K562 (cell line): ENCODE data around the gene C1orf174. TPM values are rescaled to one million over a fixed set of nuclear protein-coding genes. Genes with fewer than 3 reads are reported as not detected.

Experiments used
- ATAC-seq: fragments of 200-7000 bp; cut with Tn5 transposase; 3 replicates; pipeline ENCODE4 v1.9.1; 2020; ENCODE audit warnings: moderate library complexity
- BruUV-seq: library from RNA; stranded (reverse); fragments of 400-500 nt; replicated peaks from 2 replicates; lab custom pipeline; 2021; lab: Mats Ljungman, UMichigan
- CTCF ChIA-PET: fragments of 300-600 bp; formaldehyde crosslinking; extraction: SDS; loops from one replicate; lab custom pipeline; 2021; ENCODE audit warnings: low intra/inter-chr PET ratio; lab: Yijun Ruan, JAX
- POLR2A ChIA-PET: fragments of 300-600, 350-650 bp; sonication (Branson Sonifier 250); formaldehyde crosslinking; extraction: SDS; loops from one replicate; lab custom pipeline; 2021; ENCODE audit warnings: antibody characterized with exemption, inconsistent platforms; lab: Yijun Ruan, JAX
- DNase-seq, 4 experiments: peaks; one replicate each; pipeline versions ENCODE4 v3.0.0 to v3.0.0-alpha.2; 2011 to 2018; ENCODE audit warnings: low spot score in 3 of 4, mixed read lengths in 3 of 4; ENCODE audit errors: extremely low read depth in 1 of 4
- FAIRE-seq: peaks from 2 replicates; lab custom pipeline; 2011; peaks lifted over from hg19 to GRCh38; lab: Jason Lieb, UNC
- H2AFZ ChIP-seq: 2 replicates; pipeline ENCODE4 v1.6.0; 2011; ENCODE audit warnings: low read depth, low read length, control low read depth, inconsistent platforms
- H3K27ac ChIP-seq: fragments of 200-600 bp; 3 replicates; pipeline ENCODE4 v1.8.0; 2011; ENCODE audit warnings: low read depth, mild to moderate bottlenecking, control low read depth, inconsistent platforms, low read length, moderate library complexity, mixed read lengths; ENCODE audit errors: extremely low read depth
- H3K27me3 ChIP-seq, 2 experiments: fragments of 300-600 bp in 1 of 2; 2 replicates in 1 of 2; 3 replicates in 1 of 2; pipeline versions ENCODE4 v1.6.0 to v1.8.0; 2011; ENCODE audit warnings: inconsistent platforms in 2 of 2, low read length in 2 of 2, mild to moderate bottlenecking in 1 of 2, mixed read lengths in 1 of 2, moderate library complexity in 1 of 2; ENCODE audit not compliant: control insufficient read depth in 2 of 2, insufficient read depth in 2 of 2
- H3K36me3 ChIP-seq: fragments of 300-600 bp; 3 replicates; pipeline ENCODE4 v1.8.0; 2011; ENCODE audit warnings: mild to moderate bottlenecking, low read length, inconsistent platforms; ENCODE audit not compliant: control insufficient read depth, insufficient read depth
- H3K4me1 ChIP-seq, 2 experiments: fragments of 200-600 bp in 1 of 2; replicated peaks in 1 of 2; 2 replicates in 1 of 2; 3 replicates in 1 of 2; pipeline versions ENCODE4 v1.5.1 to v1.8.0; 2011; ENCODE audit warnings: inconsistent platforms in 2 of 2, low read length in 2 of 2, mild to moderate bottlenecking in 1 of 2, mixed read lengths in 1 of 2, moderate library complexity in 1 of 2; ENCODE audit not compliant: control insufficient read depth in 2 of 2, insufficient read depth in 2 of 2
- H3K4me2 ChIP-seq: 2 replicates; pipeline ENCODE4 v1.6.1; 2011; ENCODE audit warnings: low read length, control low read depth, inconsistent platforms, mixed read lengths; ENCODE audit not compliant: insufficient read depth
- H3K4me3 ChIP-seq: fragments of 200-600 bp; sonication (generic), shearing (Covaris generic); 2 replicates; pipeline ENCODE4 v1.5.1; 2016; ENCODE audit warnings: control low read depth, inconsistent platforms
- H3K79me2 ChIP-seq: fragments of 200-600 bp; 3 replicates; pipeline ENCODE4 v1.8.0; 2011; ENCODE audit warnings: low read length, inconsistent platforms; ENCODE audit not compliant: control insufficient read depth, insufficient read depth
- H3K9ac ChIP-seq, 2 experiments: 2 replicates each; pipeline versions ENCODE4 v1.6.0 to v1.6.1; 2011; ENCODE audit warnings: low read depth in 2 of 2, low read length in 2 of 2, control low read depth in 1 of 2, inconsistent platforms in 1 of 2, mild to moderate bottlenecking in 1 of 2, mixed read lengths in 1 of 2; ENCODE audit not compliant: insufficient read depth in 1 of 2
- H3K9me1 ChIP-seq: one replicate; pipeline ENCODE4 v1.6.0; 2011; ENCODE audit warnings: inconsistent platforms, mild to moderate bottlenecking, low read length, moderate library complexity; ENCODE audit not compliant: control insufficient read depth, insufficient read depth
- H3K9me3 ChIP-seq: replicated peaks from 2 replicates; pipeline ENCODE4 v1.5.1; 2011; ENCODE audit warnings: low read depth, low read length, inconsistent platforms; ENCODE audit not compliant: control insufficient read depth, insufficient read depth
- H4K20me1 ChIP-seq: replicated peaks from 2 replicates; pipeline ENCODE4 v1.6.1; 2011; ENCODE audit warnings: low read length, inconsistent platforms, mixed read lengths; ENCODE audit not compliant: control insufficient read depth, insufficient read depth
- ARID1B ChIP-seq: fragments of 450-650 bp; IDR thresholded peaks from 2 replicates; pipeline ENCODE4 v1.6.1; 2016; ENCODE audit warnings: antibody characterized with exemption, mild to moderate bottlenecking, inconsistent platforms
- POLR2G ChIP-seq: fragments of 200-400 bp; formaldehyde crosslinking; IDR thresholded peaks from 2 replicates; pipeline ENCODE4 v1.6.1; 2017; ENCODE audit warnings: low read depth, mild to moderate bottlenecking, antibody characterized with exemption, low read length, moderate library complexity
- TCF3 ChIP-seq: sonication (generic); formaldehyde crosslinking; IDR thresholded peaks from 2 replicates; pipeline ENCODE4 v1.4.0; 2020; ENCODE audit warnings: mild to moderate bottlenecking, missing genetic modification reagents
- TEAD1 ChIP-seq, 2 experiments: fragments of 450-650 bp in 1 of 2; sonication (generic) in 1 of 2; formaldehyde crosslinking; IDR thresholded peaks; 2 replicates each; pipeline versions ENCODE4 v1.4.0 to v1.8.0; 2020 to 2022; ENCODE audit warnings: mild to moderate bottlenecking in 2 of 2, missing genetic modification reagents in 1 of 2
- TEAD4 ChIP-seq, 2 experiments: sonication (generic) in 1 of 2; formaldehyde crosslinking in 1 of 2; IDR thresholded peaks; 2 replicates each; pipeline versions ENCODE4 v1.6.1 to v1.8.0; 2012 to 2022; ENCODE audit warnings: borderline replicate concordance in 1 of 2, inconsistent platforms in 1 of 2, low read length in 1 of 2, mild to moderate bottlenecking in 1 of 2, missing genetic modification reagents in 1 of 2
- WGBS: fragments of 100-300 bp; shearing (Covaris generic); methylation state at CpG from one replicate; pipeline ENCODE4 v1.1.6; 2016; ENCODE audit warnings: low coverage, mixed read lengths; ENCODE audit not compliant: insufficient coverage; ENCODE audit errors: missing lambda C conversion rate; 5-methylcytosine and 5-hydroxymethylcytosine counted together
- in situ Hi-C: fragments of 300-500 bp; cut with MboI; formaldehyde crosslinking; loops from 4 replicates; pipeline ENCODE4 v1.15.0; 2018; ENCODE audit warnings: inconsistent platforms, mixed read lengths
- intact Hi-C: fragments of 100-400 bp; cut with micrococcal nuclease; formaldehyde crosslinking; loops from 2 replicates; pipeline ENCODE4 v1.14.2; 2022
- polyA plus RNA-seq, 8 experiments: library from polyadenylated mRNA; depleted of rRNA in 4 of 8; stranded (reverse) in 5 of 8; unstranded in 3 of 8; fragments of >200 nt; fragmentation: Nextera tagmentation in 2 of 8; fragmentation: Illumina TruSeq in 1 of 8; extraction: Ambion mirVana in 2 of 8; extraction: Trizol in 1 of 8; gene quantifications; 2 replicates each; pipeline versions ENCODE4 v1.2.1 to v1.2.3, GENCODE V29; 2011 to 2014; ENCODE audit warnings: inconsistent platforms in 1 of 8, missing spikeins in 1 of 8
- total RNA-seq, 7 experiments: library from RNA; depleted of rRNA in 6 of 7; stranded (reverse); fragments of >200 nt in 6 of 7; fragmentation: Illumina TruSeq in 2 of 7; extraction: Trizol in 2 of 7; gene quantifications; 2 replicates each; pipeline versions ENCODE4 v1.2.1 to v1.2.3, GENCODE V29; 2011 to 2021; ENCODE audit warnings: low replicate concordance in 1 of 7
- TF ChIP-seq, protein P1 (sequence below), 3 experiments: IDR thresholded peaks in 2 of 3; conservative IDR thresholded peaks in 1 of 3; 2 replicates each; pipeline ENCODE4 v1.5.1; 2011 to 2012; ENCODE audit warnings: low read length in 3 of 3, mild to moderate bottlenecking in 3 of 3, control low read depth in 2 of 3, improper control_type of control experiment in 1 of 3, inconsistent platforms in 1 of 3, low read depth in 1 of 3, mixed read lengths in 1 of 3, moderate library complexity in 1 of 3; ENCODE audit not compliant: insufficient read depth in 2 of 3

Gene C1orf174
- total and polyA plus RNA-seq, 9 of the 15 experiments (the other 6 are each of a cell fraction or from before 2014, with no cell fraction given) = 38.5 to 64.9 (median 45.4) TPM

DNA sequence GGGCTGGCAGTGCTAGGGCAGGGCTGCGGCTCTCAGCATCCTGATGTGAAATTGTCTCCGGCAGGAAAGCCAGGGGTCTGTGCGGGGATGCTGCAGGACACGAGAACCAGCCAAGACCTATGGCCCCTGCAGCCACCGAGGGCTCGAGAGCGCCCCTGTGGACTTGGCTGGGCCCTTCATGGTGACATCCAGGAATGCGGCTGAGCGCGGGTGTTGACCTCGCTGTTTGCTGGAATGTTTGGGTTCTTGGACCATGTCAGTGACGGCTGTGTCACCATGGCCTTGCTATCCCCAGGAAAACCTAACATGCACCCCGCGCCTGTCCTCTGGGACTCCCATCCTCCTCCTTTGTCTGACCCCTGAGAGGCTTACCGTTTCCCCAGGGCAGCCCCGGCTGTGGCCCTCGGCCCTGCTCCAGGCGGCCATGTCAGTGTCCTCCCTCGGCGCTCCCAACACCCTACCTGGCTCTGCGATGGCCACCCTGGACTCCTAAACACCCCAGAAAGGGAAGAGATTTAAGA, 14.3 kb upstream of the C1orf174 start:
- H2AFZ ChIP-seq = no peak overlapping the region
- H3K4me2 ChIP-seq = no peak overlapping the region
- H3K4me3 ChIP-seq = no peak overlapping the region
- no peaks in the 10 kb centered on the region for H3K79me2 ChIP-seq
- H3K27me3 ChIP-seq = peaks cover 33 to 70% of the 10 kb centered on the region in 2 experiments
- no TSS peak for BruUV-seq
- ChIA-PET POLR2A (no interaction called here), CTCF (no interaction called here)
- H3K9me3 ChIP-seq = 0 out of 2 replicates have a peak, but pooled peaks cover 2% of the 10 kb centered on the region
- ATAC-seq = peak; percentile 25
- no peak overlapping the region for H3K27ac ChIP-seq
- in situ Hi-C loops = no loop called here
- no peak overlapping the region; a peak in 1 of 4 replicates for H3K9ac ChIP-seq
- no peak for FAIRE-seq
- 15% methylated on average over 20 of the region's 21 CpGs for WGBS
- TF ChIP-seq ARID1B (no peak), POLR2G (0 out of 2 replicates have a peak, but pooled peaks have one; percentile 3), TEAD1 (CRISPR knock-in tag; IDR thresholded peaks at IDR 0.05) (0 out of 4 replicates have a peak, but pooled peaks of 1 of the 2 experiments have one; percentile 34), TCF3 (CRISPR knock-in tag) (no peak), TEAD4 (IDR thresholded peaks at IDR 0.05; ENCODE audit: low read length) (no peak), TEAD4 (CRISPR knock-in tag; IDR thresholded peaks at IDR 0.05; ENCODE audit: borderline replicate concordance) (0 out of 2 replicates have a peak, but pooled peaks have one; percentile 15)
- TF ChIP-seq, protein P1, sequence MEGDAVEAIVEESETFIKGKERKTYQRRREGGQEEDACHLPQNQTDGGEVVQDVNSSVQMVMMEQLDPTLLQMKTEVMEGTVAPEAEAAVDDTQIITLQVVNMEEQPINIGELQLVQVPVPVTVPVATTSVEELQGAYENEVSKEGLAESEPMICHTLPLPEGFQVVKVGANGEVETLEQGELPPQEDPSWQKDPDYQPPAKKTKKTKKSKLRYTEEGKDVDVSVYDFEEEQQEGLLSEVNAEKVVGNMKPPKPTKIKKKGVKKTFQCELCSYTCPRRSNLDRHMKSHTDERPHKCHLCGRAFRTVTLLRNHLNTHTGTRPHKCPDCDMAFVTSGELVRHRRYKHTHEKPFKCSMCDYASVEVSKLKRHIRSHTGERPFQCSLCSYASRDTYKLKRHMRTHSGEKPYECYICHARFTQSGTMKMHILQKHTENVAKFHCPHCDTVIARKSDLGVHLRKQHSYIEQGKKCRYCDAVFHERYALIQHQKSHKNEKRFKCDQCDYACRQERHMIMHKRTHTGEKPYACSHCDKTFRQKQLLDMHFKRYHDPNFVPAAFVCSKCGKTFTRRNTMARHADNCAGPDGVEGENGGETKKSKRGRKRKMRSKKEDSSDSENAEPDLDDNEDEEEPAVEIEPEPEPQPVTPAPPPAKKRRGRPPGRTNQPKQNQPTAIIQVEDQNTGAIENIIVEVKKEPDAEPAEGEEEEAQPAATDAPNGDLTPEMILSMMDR (IDR thresholded peaks at IDR 0.05 in 2 of 3, conservative IDR thresholded peaks at IDR 0.05 in 1 of 3; ENCODE audit: insufficient read depth in 2 of 3, low read depth in 1 of 3, low read length in 3 of 3) = peak in 2 of 3 experiments; percentile 9 to 23; a peak in 2 of 6 replicates
- H4K20me1 ChIP-seq = peaks cover 19% of the 10 kb centered on the region; the same call in 1 of the 2 replicates
- no peaks in the 10 kb centered on the region for H3K9me1 ChIP-seq
- peaks cover 0 to 38% of the 10 kb centered on the region in 2 experiments; a peak in 2 of 5 replicates for H3K4me1 ChIP-seq
- intact Hi-C loops = loop anchor here (5.0 to 10.0 kb wide), 2 partner anchors 148 to 1830 kb away; no protein-coding TSS in a partner anchor
- DNase-seq = no peak
- H3K36me3 ChIP-seq = no peaks in the 10 kb centered on the region
